Gastrocnemius medialis (tissue), 4 donors: ENCODE measurements around the gene OR2W1. TPM values are rescaled to one million over a fixed set of nuclear protein-coding genes. Genes with fewer than 3 reads are reported as not detected.

Source experiments
- ATAC-seq, 2 donors: fragments of 150-250 bp; one replicate each; pipeline ENCODE4 v1.9.1; 2016
- DNase-seq, 2 donors: peaks; one replicate each; pipeline ENCODE4 v3.0.0-alpha.2; 2019
- H3K27ac ChIP-seq, 4 donors: fragments of 200-600 bp; sonication (generic); 1 replicate in 1 of 4; 2 replicates in 3 of 4; pipeline ENCODE4 v1.5.1; 2016 to 2018; ENCODE audit warnings: mild to moderate bottlenecking in 2 of 4, moderate library complexity in 1 of 4
- H3K27me3 ChIP-seq, 3 donors: fragments of 200-600 bp; sonication (generic) in 2 of 3; 1 replicate in 1 of 3; 2 replicates in 2 of 3; pipeline versions ENCODE4 v1.5.1 to v1.6.0; 2016 to 2019; ENCODE audit warnings: mild to moderate bottlenecking in 1 of 3, moderate library complexity in 1 of 3
- H3K36me3 ChIP-seq, 2 donors: fragments of 200-600 bp; sonication (generic) in 1 of 2; one replicate each; pipeline ENCODE4 v1.5.1; 2017 to 2018
- H3K4me1 ChIP-seq, 2 donors: fragments of 200-600 bp; sonication (generic) in 1 of 2; one replicate each; pipeline ENCODE4 v1.5.1; 2016 to 2017; ENCODE audit warnings: mild to moderate bottlenecking in 2 of 2
- H3K4me3 ChIP-seq, 4 donors: fragments of 200-600 bp; sonication (generic) in 3 of 4; 1 replicate in 1 of 4; 2 replicates in 3 of 4; pipeline ENCODE4 v1.5.1; 2016 to 2019; ENCODE audit warnings: mild to moderate bottlenecking in 2 of 4
- H3K9me3 ChIP-seq, 3 donors: fragments of 200-600 bp; sonication (generic) in 2 of 3; 1 replicate in 1 of 3; 2 replicates in 2 of 3; pipeline ENCODE4 v1.5.1; 2016 to 2019
- CTCF ChIP-seq, 5 experiments: fragments of 450-650 bp in 3 of 5; fragments of 200-600 bp in 2 of 5; sonication (generic) in 2 of 5; IDR thresholded peaks in 4 of 5; conservative IDR thresholded peaks in 1 of 5; 1 replicate in 4 of 5; 2 replicates in 1 of 5; pipeline ENCODE4 v1.5.1; 2016 to 2019; ENCODE audit warnings: antibody characterized with exemption in 5 of 5, mild to moderate bottlenecking in 3 of 5, moderate library complexity in 3 of 5
- POLR2A ChIP-seq, 2 donors: fragments of 450-650 bp; IDR thresholded peaks; one replicate each; pipeline ENCODE4 v1.6.1; 2017; ENCODE audit warnings: antibody characterized with exemption in 2 of 2, mild to moderate bottlenecking in 2 of 2, moderate library complexity in 2 of 2
- in situ Hi-C, 4 donors: fragments of 200-750 bp; cut with MboI; loops; one replicate each; pipeline versions ENCODE4 v1.15.0 to v1.8.0; 2017; ENCODE audit warnings: low sequenced_read_pairs in 4 of 4
- intact Hi-C: fragments of 100-400 bp; cut with DNase I; formaldehyde crosslinking; loops from one replicate; pipeline ENCODE4 v1.15.1; 2023; ENCODE audit warnings: low total_unique reads
- total RNA-seq, 4 donors: library from RNA; depleted of rRNA; stranded (reverse); fragments of >200 nt; gene quantifications; one replicate each; pipeline versions ENCODE4 v1.1.0 to v1.2.3, GENCODE V29; 2016

The OR2W1 gene
- total RNA-seq, 4 donors from 2014 or later: not detected

GRCh38 chr6:29009358-29009757 lies 35.6 kb downstream of the OR2W1 start:
- Histone ChIP-seq H3K9me3 (no peaks in the 10 kb centered on the region), H3K4me1 (no peaks in the 10 kb centered on the region), H3K36me3 (no peaks in the 10 kb centered on the region), H3K27me3 (peaks cover 28 to 39% (median 32%) of the 10 kb centered on the region in 3 donors), H3K4me3 (no peak overlapping the region), H3K27ac (no peak overlapping the region)
- in situ Hi-C loops (no loop called here), intact Hi-C loops (no loop called here)
- no peak for ATAC-seq
- DNase-seq: no peak
- TF ChIP-seq CTCF (IDR thresholded peaks at IDR 0.05 in 4 of 5, conservative IDR thresholded peaks at IDR 0.05 in 1 of 5) (no peak), POLR2A (IDR thresholded peaks at IDR 0.05) (no peak)

- H3K4me1 ChIP-seq: no peaks in the 10 kb centered on the region
- peaks cover 19 to 35% (median 22%) of the 10 kb centered on the region in 3 donors for H3K27me3 ChIP-seq
- TF ChIP-seq POLR2A (IDR thresholded peaks at IDR 0.05) (no peak), CTCF (IDR thresholded peaks at IDR 0.05 in 4 of 5, conservative IDR thresholded peaks at IDR 0.05 in 1 of 5) (no peak)
- DNase-seq (no peak), ATAC-seq (no peak)
- no peak overlapping the region for H3K27ac ChIP-seq
- no peaks in the 10 kb centered on the region for H3K36me3 ChIP-seq
- no peaks in the 10 kb centered on the region for H3K9me3 ChIP-seq
- intact Hi-C loops: no loop called here
- no peak overlapping the region for H3K4me3 ChIP-seq
- in situ Hi-C loops: no loop called here
Observed at GRCh38 chr6:29008089-29008488, 36.9 kb downstream of the OR2W1 start.

- Histone ChIP-seq H3K4me3 (peak within 1 kb of the TSS; percentile 52 to 57 (median 55)), H3K9me3 (no peaks in the 10 kb centered on the region), H3K27me3 (peaks cover 0 to 9% (median 0%) of the 10 kb centered on the region in 3 donors), H3K27ac (peak within 1 kb of the TSS; percentile 34 to 57 (median 46)), H3K36me3 (no peaks in the 10 kb centered on the region), H3K4me1 (no peaks in the 10 kb centered on the region)
- intact Hi-C loops (no loop called here), in situ Hi-C loops (no loop called here)
- peak; percentile 44 to 60 for ATAC-seq
- TF ChIP-seq POLR2A (IDR thresholded peaks at IDR 0.05): no peak
- TF ChIP-seq CTCF (IDR thresholded peaks at IDR 0.05 in 4 of 5, conservative IDR thresholded peaks at IDR 0.05 in 1 of 5): no peak
- DNase-seq: peak in 1 of 2 donors; percentile 27
Observed at GRCh38 chr6:29005183-29005885, 39.6 kb downstream of the OR2W1 start, which contains the start of gene ZNF311. TSS of gene ZNF311 (minus strand) at chr6:29005315. CDS start at chr6:29003954, 1,361 bp downstream.

- intact Hi-C loops: no loop called here
- Histone ChIP-seq H3K27me3 (peaks cover 0 to 8% (median 0%) of the 10 kb centered on the region in 3 donors), H3K4me1 (no peaks in the 10 kb centered on the region), H3K9me3 (no peaks in the 10 kb centered on the region), H3K36me3 (no peaks in the 10 kb centered on the region), H3K27ac (no peak overlapping the region), H3K4me3 (no peak overlapping the region)
- DNase-seq: no peak
- TF ChIP-seq POLR2A (IDR thresholded peaks at IDR 0.05) (no peak), CTCF (IDR thresholded peaks at IDR 0.05 in 4 of 5, conservative IDR thresholded peaks at IDR 0.05 in 1 of 5) (no peak)
- no peak for ATAC-seq
- in situ Hi-C loops: no loop called here
Observed at GRCh38 chr6:28996844-28997510, 48.0 kb downstream of the OR2W1 start.
